LNCaP clone FGC (cell line): ENCODE data around the gene IL2.

Experiments
- DNase-seq: peaks from one replicate; pipeline ENCODE4 v3.0.0-alpha.2; 2011; ENCODE audit warnings: low read depth
- H3K4me3 ChIP-seq: 2 replicates; pipeline ENCODE4 v1.5.1; 2011; ENCODE audit warnings: mild to moderate bottlenecking, low read depth, low read length, control low read depth
- CTCF ChIP-seq: IDR thresholded peaks from 2 replicates; pipeline ENCODE4 v1.5.1; 2012; ENCODE audit warnings: mild to moderate bottlenecking; ENCODE audit not compliant: control insufficient read depth, insufficient read depth; ENCODE audit errors: extremely low read depth

Gene IL2

GRCh38 chr4:122458625-122459024 lies 2.1 kb upstream of the IL2 start:
- no peak overlapping the region; the same call in 1 of the 2 replicates for H3K4me3 ChIP-seq
- no peak for TF ChIP-seq CTCF
- DNase-seq = no peak

- no peak for DNase-seq
- no peak overlapping the region for H3K4me3 ChIP-seq
- no peak for TF ChIP-seq CTCF
Measured at GRCh38 chr4:122453384-122453995, 3.0 kb downstream of the IL2 start.

DNA sequence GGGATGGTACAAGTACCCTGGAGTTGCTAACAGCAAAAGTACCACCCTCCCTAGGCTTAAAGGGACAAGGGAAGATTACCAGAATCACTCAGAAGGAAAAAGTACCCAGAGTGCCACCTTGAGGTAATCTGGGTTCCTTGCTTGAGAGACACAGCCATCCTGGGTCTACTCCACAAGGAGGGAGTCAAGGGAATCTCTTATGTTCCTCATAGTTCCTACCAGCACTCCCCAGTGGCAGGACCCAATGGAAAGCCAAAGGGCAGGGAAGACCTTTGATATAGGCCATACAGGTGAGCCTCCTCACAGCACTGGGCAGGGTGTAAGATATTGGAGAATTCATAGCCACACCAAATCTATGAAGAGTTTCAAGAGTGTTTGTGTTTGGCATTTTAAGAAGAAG lies 5.7 kb downstream of the IL2 start:
- H3K4me3 ChIP-seq = no peak overlapping the region
- DNase-seq = peak; percentile 4
- peak; percentile 63 for TF ChIP-seq CTCF

DNA sequence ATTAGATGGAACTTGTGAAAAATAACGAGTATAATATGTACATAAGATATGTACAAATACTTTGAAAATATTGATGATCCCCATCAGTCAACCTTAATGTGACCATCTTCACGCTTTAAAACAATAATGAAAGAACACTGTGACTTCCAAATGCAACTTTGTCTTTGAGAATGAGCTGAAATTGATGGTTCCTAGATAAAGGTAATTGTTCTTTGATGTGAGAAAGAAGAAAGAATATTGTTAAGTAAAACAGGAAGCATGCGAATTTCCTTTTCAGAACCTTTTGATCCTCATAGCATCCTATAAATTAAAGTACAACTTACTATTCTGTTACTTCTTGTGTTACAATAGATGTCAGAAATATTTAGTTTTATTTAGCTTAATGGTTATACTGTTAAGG lies 22.2 kb downstream of the IL2 start:
- no peak for TF ChIP-seq CTCF
- H3K4me3 ChIP-seq = no peak overlapping the region
- no peak for DNase-seq

DNA sequence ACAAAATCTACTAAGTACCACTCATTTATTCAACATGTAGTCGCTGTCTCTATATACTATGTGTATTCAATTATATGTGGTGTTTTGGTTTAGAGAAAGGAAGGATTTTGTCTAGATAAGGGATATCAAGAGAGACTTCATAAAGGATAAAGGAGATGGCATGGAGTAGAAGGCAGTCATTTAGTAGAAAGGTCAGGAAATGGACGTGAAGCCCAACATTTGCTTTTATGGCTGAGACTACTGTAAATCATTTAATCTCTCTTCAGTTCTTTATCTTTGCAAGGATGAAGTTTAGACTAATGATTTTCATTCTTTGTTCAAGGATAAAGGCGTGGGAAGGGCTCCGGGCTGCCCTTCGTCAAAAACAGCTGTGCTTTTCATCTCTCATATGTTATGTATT lies 25.2 kb downstream of the IL2 start:
- no peak for DNase-seq
- TF ChIP-seq CTCF = no peak
- H3K4me3 ChIP-seq = no peak overlapping the region

- no peak overlapping the region for H3K4me3 ChIP-seq
- no peak for DNase-seq
- TF ChIP-seq CTCF = no peak
Measured at GRCh38 chr4:122423246-122423645, 33.3 kb downstream of the IL2 start.

DNA sequence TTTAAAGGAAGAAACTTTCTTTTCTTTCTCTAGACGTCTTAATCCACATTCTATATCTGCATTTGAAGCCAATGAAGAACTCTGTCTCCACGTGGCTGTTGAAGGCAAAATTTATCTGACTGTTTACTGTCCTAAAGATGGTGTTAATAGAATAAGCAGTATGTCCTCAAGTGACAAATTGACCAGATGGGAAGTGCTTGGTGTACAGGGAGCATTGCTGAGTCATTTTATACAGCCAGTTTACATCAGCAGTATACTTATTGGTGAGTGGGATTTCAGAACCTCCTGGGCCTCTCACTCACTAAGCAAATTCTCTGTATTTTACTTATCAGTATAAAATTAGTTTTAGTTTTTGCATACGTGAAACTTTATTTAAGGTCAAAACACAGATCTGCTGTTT lies 44.0 kb downstream of the IL2 start:
- no peak for TF ChIP-seq CTCF
- DNase-seq = no peak
- H3K4me3 ChIP-seq = no peak overlapping the region
